Activated T-cell treated with anti-CD3 and anti-CD28 coated beads, Interleukin-2, amount 50 U/mL, for 24 hours (primary cell): ENCODE results near the gene DMC1.

Experiments
- DNase-seq: peaks from one replicate; pipeline ENCODE4 v3.0.0-alpha.2; 2020
- H3K27ac Mint-ChIP-seq: 2 replicates; pipeline ENCODE4 v1.8.0; 2020; ENCODE audit warnings: mild to moderate bottlenecking, mixed read lengths
- H3K27me3 Mint-ChIP-seq: 2 replicates; pipeline ENCODE4 v1.8.0; 2020; ENCODE audit warnings: mixed read lengths
- H3K36me3 Mint-ChIP-seq: 2 replicates; pipeline ENCODE4 v1.8.0; 2020; ENCODE audit warnings: low read depth, mixed read lengths
- H3K4me1 Mint-ChIP-seq: 2 replicates; pipeline ENCODE4 v1.8.0; 2020; ENCODE audit warnings: low read depth, mixed read lengths
- H3K4me3 Mint-ChIP-seq: 2 replicates; pipeline ENCODE4 v1.8.0; 2020; ENCODE audit warnings: mild to moderate bottlenecking, moderate library complexity, mixed read lengths
- H3K9me3 Mint-ChIP-seq: 2 replicates; pipeline ENCODE4 v1.8.0; 2020; ENCODE audit warnings: mixed read lengths

The DMC1 gene

DNA sequence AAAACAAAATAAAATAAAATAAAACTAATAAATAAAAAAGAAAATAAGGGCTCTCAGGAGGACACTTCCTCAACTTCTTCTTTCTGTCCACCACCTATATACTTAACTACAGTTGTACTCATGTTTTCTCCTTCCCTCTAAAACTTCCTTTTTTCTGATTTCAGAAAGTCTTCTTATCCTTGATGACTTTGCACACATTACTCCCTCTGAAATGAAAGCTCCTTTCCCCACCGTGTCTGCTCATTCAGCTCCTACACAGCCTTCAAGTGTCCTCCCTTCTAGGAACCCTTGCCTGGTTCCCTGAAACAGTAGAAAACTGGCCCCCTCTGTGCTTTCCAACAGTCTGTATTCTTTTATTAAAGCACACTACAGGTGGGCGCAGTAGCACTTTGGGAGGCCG lies 45.6 kb downstream of the DMC1 start:
- Mint-ChIP-seq H3K4me1 (no peaks in the 10 kb centered on the region), H3K36me3 (no peaks in the 10 kb centered on the region), H3K4me3 (no peak overlapping the region), H3K27me3 (no peaks in the 10 kb centered on the region), H3K27ac (no peak overlapping the region), H3K9me3 (no peaks in the 10 kb centered on the region)
- DNase-seq: no peak

DNA sequence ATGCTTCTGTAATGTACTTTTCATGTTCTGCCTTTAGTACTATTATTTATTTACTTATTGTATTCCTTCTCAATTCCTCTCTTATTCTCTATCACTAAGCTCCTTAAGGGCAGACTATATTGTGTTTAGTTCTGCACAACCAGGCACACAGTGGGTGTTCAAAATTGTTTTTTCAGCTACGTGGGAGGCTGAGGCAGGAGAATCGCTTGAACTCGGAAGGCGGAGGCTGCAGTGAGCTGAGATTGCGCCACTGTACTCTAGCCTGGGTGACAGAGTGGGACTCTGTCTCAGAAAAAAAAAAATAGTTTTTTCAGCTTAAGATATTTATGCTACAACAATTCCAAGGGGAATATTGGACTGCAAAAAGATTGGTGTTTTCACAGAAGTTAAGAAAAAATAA lies 46.5 kb downstream of the DMC1 start:
- Mint-ChIP-seq H3K27me3 (no peaks in the 10 kb centered on the region), H3K27ac (no peak overlapping the region), H3K4me3 (no peak overlapping the region), H3K4me1 (no peaks in the 10 kb centered on the region), H3K9me3 (no peaks in the 10 kb centered on the region), H3K36me3 (no peaks in the 10 kb centered on the region)
- no peak for DNase-seq

DNA sequence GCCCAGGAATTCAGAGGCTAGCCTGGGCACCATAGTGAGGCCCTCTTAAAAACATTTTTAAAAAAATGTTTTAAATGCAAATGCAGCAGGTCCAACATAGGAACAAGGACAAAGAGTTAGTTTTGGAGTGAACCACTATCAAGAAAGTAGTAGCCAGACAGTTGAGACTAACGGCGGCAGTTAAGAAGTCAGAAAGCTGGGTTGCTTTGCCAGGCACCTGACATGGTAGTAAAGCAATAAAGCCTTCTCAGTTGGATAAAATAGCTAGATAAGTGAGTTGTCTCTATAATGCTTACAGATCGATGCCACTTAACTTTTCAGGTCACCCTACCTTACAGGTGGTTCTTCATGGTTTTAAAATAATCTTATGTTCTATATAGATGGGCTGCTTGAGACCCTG lies 47.0 kb downstream of the DMC1 start:
- H3K36me3 Mint-ChIP-seq: no peaks in the 10 kb centered on the region
- H3K4me3 Mint-ChIP-seq: no peak overlapping the region
- no peaks in the 10 kb centered on the region for H3K4me1 Mint-ChIP-seq
- no peak for DNase-seq
- H3K9me3 Mint-ChIP-seq: no peaks in the 10 kb centered on the region
- H3K27me3 Mint-ChIP-seq: no peaks in the 10 kb centered on the region
- no peak overlapping the region for H3K27ac Mint-ChIP-seq

DNA sequence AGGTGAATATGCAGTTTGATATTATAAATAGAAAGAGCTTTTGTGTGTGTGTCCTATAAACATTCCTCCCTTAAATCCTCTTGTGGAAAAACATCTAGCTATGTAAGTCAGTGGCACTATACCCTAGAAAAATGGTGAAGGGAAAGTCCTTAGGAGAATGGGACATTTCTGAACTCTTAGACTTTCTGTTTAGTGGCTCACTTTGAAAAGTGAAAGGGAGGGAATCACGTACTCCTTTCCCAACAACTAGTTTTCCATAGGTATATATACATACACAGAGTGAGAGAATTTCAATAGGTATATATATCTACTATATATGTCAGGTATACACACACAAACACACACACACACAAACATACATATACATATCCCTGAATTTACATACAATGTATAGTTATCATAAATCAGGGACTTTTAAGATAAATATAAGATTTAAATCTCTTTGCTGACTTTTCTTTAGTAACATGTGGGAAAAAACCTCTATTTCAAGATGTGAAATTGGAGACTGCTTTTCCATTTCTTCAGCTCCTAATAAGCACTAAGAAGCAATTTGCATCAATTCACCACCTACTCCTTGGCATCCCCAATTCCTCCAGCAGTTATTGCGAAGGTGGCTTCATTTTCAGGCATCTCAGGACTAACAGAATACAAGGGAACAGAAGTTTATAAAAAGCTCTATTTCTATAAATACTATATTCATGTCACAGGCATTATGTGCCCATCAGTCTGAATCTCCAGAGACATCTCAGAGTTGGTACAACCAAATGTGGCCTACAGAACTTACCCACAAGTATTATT lies 50.3 kb downstream of the DMC1 start:
- Mint-ChIP-seq H3K36me3 (no peaks in the 10 kb centered on the region), H3K4me3 (no peak overlapping the region), H3K27me3 (no peaks in the 10 kb centered on the region), H3K4me1 (no peaks in the 10 kb centered on the region), H3K9me3 (no peaks in the 10 kb centered on the region), H3K27ac (no peak overlapping the region)
- DNase-seq: no peak

DNA sequence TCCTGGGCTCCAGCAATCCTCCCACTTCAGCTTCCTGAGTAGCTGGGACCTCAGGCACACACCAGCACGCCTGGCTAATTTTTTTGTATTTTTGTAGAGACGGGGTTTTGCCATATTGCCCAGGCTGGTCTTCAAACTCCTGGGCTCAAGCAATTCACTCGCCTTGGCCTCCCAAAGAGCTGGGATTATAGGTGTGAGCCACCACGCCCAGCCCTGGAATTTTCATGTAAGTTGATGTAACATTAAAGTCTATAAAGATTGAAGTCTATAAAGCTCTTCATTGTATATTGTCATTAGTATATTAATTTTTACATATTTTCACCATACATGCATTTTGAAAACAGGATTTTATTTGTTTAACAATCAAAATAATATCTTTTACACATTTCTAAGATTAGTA lies 51.4 kb downstream of the DMC1 start:
- H3K36me3 Mint-ChIP-seq: no peaks in the 10 kb centered on the region
- H3K27me3 Mint-ChIP-seq: no peaks in the 10 kb centered on the region
- H3K4me3 Mint-ChIP-seq: no peak overlapping the region
- H3K9me3 Mint-ChIP-seq: no peaks in the 10 kb centered on the region
- no peak overlapping the region for H3K27ac Mint-ChIP-seq
- H3K4me1 Mint-ChIP-seq: no peaks in the 10 kb centered on the region
- DNase-seq: no peak

DNA sequence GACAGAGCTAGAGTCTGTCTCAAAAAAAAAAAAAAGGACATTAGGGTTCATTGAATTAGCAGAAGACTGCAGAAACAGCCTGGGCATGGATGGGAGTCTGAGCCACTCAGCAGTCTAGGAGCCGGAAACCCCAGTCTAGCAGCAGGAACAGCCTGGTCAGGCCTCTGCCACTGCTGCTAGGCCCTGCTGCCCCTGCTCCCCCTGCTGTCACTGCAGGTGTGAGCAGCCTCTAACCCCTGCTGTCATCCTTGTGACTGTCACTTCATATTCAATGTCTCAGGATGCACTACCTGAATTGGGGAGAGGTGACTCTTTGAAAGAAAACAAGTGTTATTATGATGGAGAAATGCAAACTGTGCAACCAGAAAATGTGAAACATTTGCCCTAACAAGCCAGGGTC lies 56.9 kb downstream of the DMC1 start:
- Mint-ChIP-seq H3K4me3 (no peak overlapping the region), H3K9me3 (no peaks in the 10 kb centered on the region), H3K27ac (no peak overlapping the region), H3K27me3 (no peaks in the 10 kb centered on the region), H3K4me1 (peaks cover 2% of the 10 kb centered on the region), H3K36me3 (no peaks in the 10 kb centered on the region)
- DNase-seq: peak; percentile 43

DNA sequence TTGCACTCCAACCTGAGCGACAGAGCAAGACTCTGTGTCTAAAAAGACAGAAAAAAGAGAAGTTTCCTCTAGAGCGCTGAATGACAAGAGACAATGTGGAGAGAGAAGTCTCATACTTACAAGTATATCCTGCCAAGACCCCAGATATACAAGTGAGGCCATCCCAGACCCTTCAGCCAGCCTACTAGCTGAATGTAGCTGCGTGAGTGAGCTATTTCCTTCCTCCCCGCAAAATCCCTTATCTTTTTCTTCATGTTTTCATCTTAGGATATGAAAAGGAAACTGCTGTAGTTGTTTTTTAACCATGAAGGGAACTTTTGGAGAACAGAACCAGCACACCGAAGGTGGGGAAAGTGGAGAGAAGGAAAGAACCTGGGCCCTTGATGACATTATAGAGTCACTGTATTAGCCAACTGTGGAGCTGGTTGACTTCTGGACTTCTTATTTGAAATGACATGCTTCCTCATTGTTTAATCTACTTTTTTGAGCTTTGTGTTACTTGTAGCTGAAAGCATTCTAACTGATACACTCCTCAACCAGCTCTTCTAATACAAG lies 59.5 kb downstream of the DMC1 start:
- Mint-ChIP-seq H3K9me3 (no peaks in the 10 kb centered on the region), H3K4me1 (peaks cover 12% of the 10 kb centered on the region), H3K27me3 (no peaks in the 10 kb centered on the region), H3K4me3 (no peak overlapping the region), H3K27ac (no peak overlapping the region), H3K36me3 (peaks cover 9% of the 10 kb centered on the region)
- no peak for DNase-seq

DNA sequence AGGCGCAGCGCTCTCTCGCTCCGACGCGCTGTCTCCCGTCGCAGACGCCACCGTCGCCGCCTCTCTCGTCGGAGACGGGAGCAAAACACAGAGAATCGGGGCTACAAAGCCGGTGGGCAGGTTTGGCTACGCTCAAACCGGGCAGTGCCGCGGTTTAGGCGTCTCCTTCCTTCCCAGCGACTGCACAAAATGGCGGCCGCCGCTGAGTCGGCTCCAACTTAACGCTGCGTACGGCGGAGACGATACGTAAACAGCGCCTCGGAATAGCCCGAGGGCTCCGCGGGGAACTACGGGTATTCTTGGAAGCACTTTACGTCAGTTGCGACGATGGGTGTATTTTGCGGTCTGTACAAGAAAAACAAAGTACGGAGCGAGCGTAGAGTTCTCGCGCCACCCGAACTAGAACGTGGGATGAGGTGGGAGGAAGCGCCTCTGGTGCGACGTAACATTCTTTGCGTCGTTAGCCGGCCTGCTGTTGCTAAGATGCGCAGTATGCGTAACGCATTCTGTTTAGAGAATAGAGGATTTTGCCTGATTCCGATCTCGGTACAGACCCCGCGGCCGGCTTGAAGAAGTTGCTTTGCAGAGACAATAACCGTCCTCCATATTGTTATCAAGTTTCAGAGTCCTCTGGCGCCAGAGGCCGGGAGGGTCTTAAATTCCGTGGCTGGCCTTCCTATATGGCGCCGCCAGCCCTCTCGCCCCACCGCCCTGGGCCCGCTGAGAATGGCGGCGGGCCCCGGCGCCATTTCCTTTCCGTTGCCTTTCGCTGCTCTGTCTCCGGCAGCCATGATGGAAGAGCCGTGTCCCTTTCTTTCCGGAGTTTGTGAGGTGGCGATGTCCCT lies 63.6 kb downstream of the DMC1 start, which contains the start of gene DDX17:
Gene DDX17 (minus strand): TSS at position 194 of the 845 bp plus-strand sequence.
- no peaks in the 10 kb centered on the region for H3K9me3 Mint-ChIP-seq
- H3K27me3 Mint-ChIP-seq: no peaks in the 10 kb centered on the region
- peaks cover 41% of the 10 kb centered on the region for H3K4me1 Mint-ChIP-seq
- H3K36me3 Mint-ChIP-seq: peaks cover 50% of the 10 kb centered on the region
- DNase-seq: peak; percentile 97
- H3K4me3 Mint-ChIP-seq: peak within 1 kb of the TSS; percentile 100
- peak within 1 kb of the TSS; percentile 100 for H3K27ac Mint-ChIP-seq

DNA sequence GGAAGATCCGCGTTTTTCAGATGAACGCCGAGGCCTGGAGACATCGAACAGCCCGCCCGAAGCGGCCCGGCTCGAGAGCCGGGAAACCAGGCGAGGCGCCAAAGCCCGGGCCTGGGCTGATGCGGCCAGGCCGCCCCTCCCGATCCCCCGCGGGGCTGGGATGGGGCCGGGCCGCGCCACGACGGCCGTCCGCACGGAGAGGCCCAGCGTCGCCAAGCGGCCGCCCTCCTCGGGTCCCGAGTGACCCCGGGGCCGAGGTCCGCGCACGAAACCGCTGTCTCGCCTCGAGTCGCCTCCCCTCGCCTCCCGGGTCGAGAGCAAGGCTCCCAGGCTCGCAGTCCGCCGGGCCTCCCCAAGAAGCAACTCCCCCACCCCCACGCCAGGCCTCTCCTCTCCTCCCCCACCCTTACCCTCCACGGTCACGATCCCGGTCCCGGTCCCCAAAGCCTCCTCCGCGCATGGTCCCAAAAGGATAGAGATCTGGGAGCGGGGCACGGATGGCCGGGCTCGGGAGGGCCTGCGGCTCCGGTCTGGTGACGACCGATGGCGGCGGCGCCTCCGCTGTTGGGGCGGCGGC lies 64.4 kb downstream of the DMC1 start:
- Mint-ChIP-seq H3K4me3 (peak overlapping the region; percentile 100), H3K4me1 (peaks cover 46% of the 10 kb centered on the region), H3K9me3 (no peaks in the 10 kb centered on the region), H3K27ac (peak overlapping the region; percentile 100), H3K36me3 (peaks cover 57% of the 10 kb centered on the region), H3K27me3 (no peaks in the 10 kb centered on the region)
- DNase-seq: no peak

DNA sequence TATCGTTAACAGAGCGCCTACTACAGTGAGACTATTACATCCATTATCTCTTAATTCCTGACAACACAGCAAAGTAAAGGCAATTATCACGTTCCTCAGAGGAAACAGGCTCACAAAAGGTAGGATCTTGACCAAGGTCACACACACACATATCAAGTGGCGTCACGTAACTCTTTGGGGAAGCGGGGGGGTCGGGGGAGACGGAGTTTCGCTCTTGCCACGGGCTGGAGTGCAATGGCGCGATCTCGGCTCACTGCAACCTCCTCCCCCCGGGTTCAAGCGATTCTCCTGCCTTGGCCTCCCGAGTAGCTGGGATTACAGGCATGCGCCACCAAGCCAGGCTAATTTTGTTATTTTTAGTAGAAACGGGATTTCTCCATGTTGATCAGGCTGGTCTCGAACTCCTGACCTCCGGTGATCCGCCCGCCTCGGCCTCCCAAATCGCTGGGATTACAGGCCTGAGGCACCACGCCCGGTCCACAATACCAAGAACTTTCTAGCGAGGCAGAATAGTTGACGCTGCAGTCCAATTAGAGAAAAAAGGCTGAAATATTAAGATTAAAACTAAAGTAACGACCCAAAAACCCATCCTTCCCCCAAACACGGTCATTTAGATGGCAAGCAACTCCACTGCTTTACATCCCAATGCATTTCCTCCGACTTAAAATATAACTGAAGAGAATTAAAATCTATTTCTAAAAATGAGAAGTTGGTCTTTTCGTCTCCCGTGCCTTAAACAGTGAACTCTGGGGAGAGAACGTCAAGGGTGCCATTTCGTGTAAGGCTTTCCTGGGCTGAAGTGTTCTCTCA lies 65.0 kb downstream of the DMC1 start:
- peak overlapping the region; percentile 100 for H3K4me3 Mint-ChIP-seq

DNA sequence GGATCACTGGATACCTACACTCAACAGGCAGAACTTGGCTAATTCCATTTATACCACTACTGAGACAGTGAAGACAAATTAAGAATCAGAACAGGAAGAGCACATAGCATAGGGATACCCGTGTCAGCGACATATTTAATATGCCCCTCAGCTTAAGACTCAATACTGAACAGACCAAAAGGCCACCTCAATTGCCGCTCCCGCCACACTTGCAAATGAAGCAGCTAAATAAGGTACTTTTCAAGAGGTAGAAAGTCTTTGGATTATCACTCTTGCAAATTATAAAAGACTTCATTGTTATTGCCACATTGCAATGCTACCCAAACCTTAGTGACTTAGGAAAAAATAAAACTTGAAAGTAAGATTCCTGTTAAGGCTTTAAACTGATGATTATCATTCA lies 67.0 kb downstream of the DMC1 start:
- Mint-ChIP-seq H3K27me3 (no peaks in the 10 kb centered on the region), H3K4me3 (peak overlapping the region; percentile 100), H3K4me1 (peaks cover 63% of the 10 kb centered on the region), H3K9me3 (no peaks in the 10 kb centered on the region), H3K36me3 (peaks cover 83% of the 10 kb centered on the region), H3K27ac (peak overlapping the region; percentile 98)
- no peak for DNase-seq

More for the DNA sequence above, 65.0 kb downstream of the DMC1 start:
- Mint-ChIP-seq H3K4me1 (peaks cover 49% of the 10 kb centered on the region), H3K27me3 (no peaks in the 10 kb centered on the region), H3K36me3 (peaks cover 64% of the 10 kb centered on the region), H3K9me3 (no peaks in the 10 kb centered on the region), H3K27ac (peak overlapping the region; percentile 98)
- peak; percentile 73 for DNase-seq

DNA sequence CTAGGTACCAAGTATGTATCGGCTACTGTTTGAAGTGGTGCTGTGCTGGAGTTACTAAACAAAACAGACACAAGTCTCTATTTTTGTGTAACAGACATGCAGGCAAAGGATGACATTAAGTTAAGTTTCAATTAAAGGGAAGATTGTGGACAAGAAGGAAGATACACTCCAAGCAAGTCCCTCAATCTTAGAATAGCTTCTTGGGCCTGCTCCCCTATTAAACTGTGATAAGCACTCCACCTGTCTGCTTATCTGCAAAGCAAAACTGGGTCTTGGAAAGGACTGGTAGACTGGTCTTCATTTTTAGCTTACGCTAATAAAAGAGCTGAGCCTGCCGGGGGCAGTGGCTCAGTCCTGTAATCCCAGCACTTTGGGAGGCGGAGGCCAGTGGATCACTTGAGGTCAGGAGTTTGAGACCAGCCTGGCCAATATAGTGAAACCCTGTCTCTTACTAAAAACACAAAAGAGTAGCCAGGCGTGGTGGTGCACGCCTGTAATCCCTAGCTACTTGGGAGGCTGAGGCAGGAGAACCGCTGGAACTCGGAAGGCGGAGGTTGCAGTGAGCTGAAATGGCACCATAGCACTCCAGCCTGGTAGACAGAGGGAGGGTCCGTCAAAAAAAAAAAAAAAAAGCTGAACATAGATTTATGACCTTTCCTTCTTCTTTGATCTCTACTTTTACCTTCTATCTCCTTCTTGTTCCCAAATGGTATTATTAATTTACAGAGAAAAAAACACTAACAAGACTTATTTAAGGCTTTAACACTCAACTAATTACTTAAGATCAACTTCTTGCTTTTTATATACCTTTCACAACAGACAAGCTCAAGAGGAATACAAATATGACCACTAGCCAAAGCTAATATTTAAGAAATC lies 67.9 kb downstream of the DMC1 start:
- DNase-seq: no peak
- H3K9me3 Mint-ChIP-seq: no peaks in the 10 kb centered on the region
- H3K27ac Mint-ChIP-seq: peak overlapping the region; percentile 98
- H3K36me3 Mint-ChIP-seq: peaks cover 89% of the 10 kb centered on the region
- H3K4me3 Mint-ChIP-seq: peak overlapping the region; percentile 100
- no peaks in the 10 kb centered on the region for H3K27me3 Mint-ChIP-seq
- peaks cover 64% of the 10 kb centered on the region for H3K4me1 Mint-ChIP-seq

DNA sequence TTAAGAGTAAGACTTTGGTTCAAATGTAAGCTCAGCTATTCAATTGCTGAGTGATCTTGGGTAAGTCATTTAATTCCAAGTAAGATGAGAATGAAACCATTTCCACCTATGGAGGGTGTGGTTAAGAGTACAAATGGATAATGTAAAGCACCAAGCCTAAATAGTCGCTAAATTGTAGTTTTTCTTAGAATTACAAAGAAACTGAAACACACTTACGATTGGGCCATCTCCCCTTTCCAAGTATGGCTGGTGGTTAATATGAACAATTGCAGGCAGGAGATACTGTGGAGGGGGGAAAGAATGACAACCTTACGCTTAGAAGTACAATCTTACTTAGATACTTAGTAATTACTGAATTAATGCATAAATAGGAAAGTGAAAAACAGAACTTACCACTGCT lies 72.1 kb downstream of the DMC1 start:
- Mint-ChIP-seq H3K27ac (peak overlapping the region; percentile 90), H3K27me3 (no peaks in the 10 kb centered on the region), H3K9me3 (no peaks in the 10 kb centered on the region), H3K36me3 (peaks cover 96% of the 10 kb centered on the region), H3K4me3 (no peak overlapping the region), H3K4me1 (peaks cover 75% of the 10 kb centered on the region)
- DNase-seq: no peak
